ENCODE measurements around the gene TCEANC. TPM values are rescaled to one million over a fixed set of nuclear protein-coding genes. Genes with fewer than 3 reads are reported as not detected.
A peak's percentile ranks its signal among the peaks of the same experiment; 100 is the strongest.

The TCEANC gene
- total RNA-seq, 6 experiments from 2014 or later, result 0.99 to 1.7 (median 1.1) TPM

GRCh38 chrX:13651150-13651549 is 1.8 kb upstream of the TCEANC start:
- H3K4me1 Mint-ChIP-seq (ENCODE audit: low read depth), result peaks cover 44% of the 10 kb centered on the region
- H3K9me3 Mint-ChIP-seq, result no peaks in the 10 kb centered on the region
- no peaks in the 10 kb centered on the region; the same call in 1 of the 2 replicates for H3K27me3 Mint-ChIP-seq (ENCODE audit: insufficient read depth)
- no peak for TF ChIP-seq CTCF (IDR thresholded peaks at IDR 0.05)
- peak overlapping the region; percentile 49; the same call in 1 of the 2 replicates for H3K27ac Mint-ChIP-seq
- no peaks in the 10 kb centered on the region for H3K36me3 Mint-ChIP-seq (ENCODE audit: low read depth)
- DNase-seq, result no peak
- H3K4me3 Mint-ChIP-seq, result peak overlapping the region; percentile 20; the same call in 1 of the 2 replicates

- Mint-ChIP-seq H3K27ac (peak overlapping the region; percentile 98), H3K4me3 (peak overlapping the region; percentile 91), H3K27me3 (ENCODE audit: insufficient read depth) (no peaks in the 10 kb centered on the region), H3K36me3 (ENCODE audit: low read depth) (no peaks in the 10 kb centered on the region), H3K4me1 (ENCODE audit: low read depth) (peaks cover 35% of the 10 kb centered on the region), H3K9me3 (no peaks in the 10 kb centered on the region)
- TF ChIP-seq CTCF (IDR thresholded peaks at IDR 0.05), result no peak
- peak; percentile 81 for DNase-seq
Observed at GRCh38 chrX:13652287-13652793, 601 bp upstream of the TCEANC start.

- Mint-ChIP-seq H3K4me1 (ENCODE audit: low read depth) (peaks cover 30% of the 10 kb centered on the region), H3K27ac (no peak overlapping the region), H3K36me3 (ENCODE audit: low read depth) (no peaks in the 10 kb centered on the region), H3K9me3 (no peaks in the 10 kb centered on the region), H3K27me3 (ENCODE audit: insufficient read depth) (no peaks in the 10 kb centered on the region), H3K4me3 (no peak overlapping the region)
- DNase-seq, result no peak
- TF ChIP-seq CTCF (IDR thresholded peaks at IDR 0.05), result no peak
Observed at GRCh38 chrX:13654116-13654515, 1.2 kb downstream of the TCEANC start.

DNA sequence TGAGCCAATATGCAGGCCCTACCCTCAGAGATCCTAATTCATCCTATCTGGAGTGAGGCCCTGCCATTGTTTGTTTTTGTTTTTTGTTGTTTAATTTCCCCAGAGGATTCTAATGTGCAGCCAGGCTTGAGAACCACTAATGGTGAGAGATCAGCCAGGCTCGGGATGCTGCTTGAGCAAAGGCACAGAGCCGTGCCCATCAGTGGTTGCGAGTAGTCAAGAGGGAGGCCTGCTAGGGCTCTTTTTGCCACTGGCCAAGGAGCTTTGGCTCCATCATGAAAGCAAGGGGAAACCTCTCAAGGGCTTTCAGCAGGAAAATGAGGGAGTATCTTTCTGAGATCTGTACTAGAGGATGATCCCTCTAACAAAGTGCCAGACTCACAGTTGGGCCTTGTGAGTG is 2.7 kb downstream of the TCEANC start:
- no peak for DNase-seq
- Mint-ChIP-seq H3K4me3 (no peak overlapping the region), H3K36me3 (ENCODE audit: low read depth) (no peaks in the 10 kb centered on the region)

DNA sequence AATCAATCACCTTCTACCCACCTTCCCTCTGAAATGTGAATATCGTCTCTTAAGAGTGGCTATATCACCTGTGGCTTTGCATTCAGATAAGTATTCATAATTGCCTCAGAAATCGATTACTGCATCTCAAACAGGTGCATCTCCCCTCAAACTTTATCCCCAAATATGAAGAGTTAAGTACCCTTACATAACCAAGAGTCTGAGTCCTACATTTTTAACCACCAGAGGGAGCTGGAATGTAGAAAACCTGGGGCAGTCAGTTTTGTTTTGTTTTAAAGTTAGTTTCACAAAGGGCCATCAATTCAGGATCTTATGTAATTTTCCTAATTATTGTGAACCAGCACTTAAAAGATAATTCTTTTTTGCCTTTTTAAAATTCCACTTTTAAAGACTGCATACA is 5.7 kb downstream of the TCEANC start:
- Mint-ChIP-seq H3K36me3 (ENCODE audit: low read depth) (peaks cover 5% of the 10 kb centered on the region), H3K9me3 (no peaks in the 10 kb centered on the region), H3K4me1 (ENCODE audit: low read depth) (peaks cover 24% of the 10 kb centered on the region), H3K4me3 (peak overlapping the region; percentile 81), H3K27ac (peak overlapping the region; percentile 80), H3K27me3 (ENCODE audit: insufficient read depth) (no peaks in the 10 kb centered on the region)
- peak; percentile 84 for TF ChIP-seq CTCF (IDR thresholded peaks at IDR 0.05)
- peak; percentile 48 for DNase-seq

More for the DNA sequence above, 2.7 kb downstream of the TCEANC start:
- no peaks in the 10 kb centered on the region for H3K9me3 Mint-ChIP-seq
- H3K4me1 Mint-ChIP-seq (ENCODE audit: low read depth), result peaks cover 23% of the 10 kb centered on the region
- no peaks in the 10 kb centered on the region for H3K27me3 Mint-ChIP-seq (ENCODE audit: insufficient read depth)
- TF ChIP-seq CTCF (IDR thresholded peaks at IDR 0.05), result no peak
- H3K27ac Mint-ChIP-seq, result no peak overlapping the region
